Measurements from ENCODE around the gene ERICH2.
"Not testable (repeated sequence)": the region's sequence is repeated elsewhere in the genome, so short reads cannot be mapped to it uniquely, and the experiment has no call there.

Gene ERICH2, protein sequence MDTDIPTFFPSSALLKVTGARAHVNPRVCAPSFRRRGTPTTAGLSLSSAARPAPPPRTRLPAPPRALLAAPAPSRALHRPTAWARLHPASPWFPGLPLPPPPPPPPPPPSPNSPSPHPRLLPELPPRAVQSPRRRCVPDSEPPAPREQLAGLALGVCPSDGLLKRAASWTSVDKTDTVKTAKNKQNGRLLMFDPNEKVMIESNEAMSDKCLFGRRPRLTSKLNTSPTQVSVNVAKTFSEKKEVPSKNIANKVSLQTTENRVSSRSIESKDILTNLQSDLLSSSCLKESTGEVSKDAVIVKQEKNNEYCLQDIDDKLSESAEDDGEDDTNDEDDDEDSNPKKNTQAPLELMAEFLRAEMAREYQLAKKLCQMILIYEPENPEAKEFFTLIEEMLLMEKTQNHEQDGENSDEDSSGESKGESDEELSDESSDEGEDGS

DNA sequence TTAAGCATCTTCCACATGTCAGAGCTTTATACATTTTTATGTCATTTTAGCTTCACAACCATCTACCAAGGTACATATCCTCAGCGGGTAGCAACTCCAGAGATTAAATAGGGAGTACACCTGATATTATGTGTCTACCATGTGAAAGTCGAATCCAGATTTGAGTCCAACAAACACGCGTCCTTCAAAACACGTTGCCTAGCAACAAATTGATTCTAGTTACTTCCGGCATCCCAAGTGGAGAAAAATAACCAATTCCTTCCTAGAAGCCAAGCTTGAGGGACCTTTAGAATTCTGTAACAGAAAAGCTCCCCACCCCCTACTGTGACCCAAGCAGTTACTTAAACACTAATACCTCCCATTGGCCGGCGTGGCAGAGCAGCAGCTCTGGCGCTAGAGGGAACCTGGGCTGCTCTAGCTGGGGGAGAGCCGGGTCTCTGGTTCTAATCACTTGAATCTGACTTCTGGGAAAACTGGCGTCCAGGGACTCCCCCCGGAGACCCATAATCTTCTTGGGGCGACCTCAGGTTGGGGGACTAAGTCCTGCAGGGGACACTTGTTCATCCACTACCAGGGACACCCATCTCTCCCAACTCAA lies at the start of gene ERICH2:
TSS of gene ERICH2 (plus strand) at position 371 of the 598 bp plus-strand sequence. CDS start 304 bp downstream, outside the sequence.
- peak; percentile 89 for DNase-seq

DNA sequence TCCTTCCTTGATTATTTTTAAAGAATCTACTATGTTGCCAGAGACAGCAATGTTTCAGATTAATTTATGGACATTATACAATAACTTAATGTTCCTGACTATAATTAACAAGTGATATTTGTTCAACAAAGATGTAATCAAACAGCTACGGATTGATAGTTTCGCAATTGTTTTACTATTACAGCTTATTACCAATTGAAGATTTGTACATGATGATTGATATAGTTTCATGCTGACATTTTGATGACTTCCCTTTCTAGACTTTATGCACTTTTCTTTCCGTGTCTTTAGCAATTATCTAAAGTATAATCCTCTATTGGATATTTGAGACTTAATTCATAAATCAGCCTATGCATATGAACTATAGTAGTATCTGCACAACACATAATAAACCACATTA lies 48.5 kb upstream of the ERICH2 start:
- DNase-seq: no peak

DNA sequence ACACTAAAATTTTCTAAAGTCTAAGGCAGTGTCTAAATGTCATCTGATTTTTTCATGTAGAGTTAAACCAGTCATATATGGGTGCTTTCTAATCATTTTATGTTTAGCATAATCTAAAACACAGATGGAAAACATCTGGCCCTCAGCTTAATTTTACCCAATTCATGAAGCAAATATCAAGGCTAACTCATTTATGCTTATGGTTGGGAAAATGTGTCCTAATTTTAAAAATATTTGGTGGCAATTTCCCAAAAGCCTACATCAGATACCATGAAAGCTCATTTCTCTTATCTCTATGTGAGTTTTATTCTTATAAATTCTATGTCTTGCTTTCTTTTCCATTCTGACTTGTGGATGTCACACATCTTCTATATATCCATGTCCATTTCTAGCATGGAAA lies 47.9 kb upstream of the ERICH2 start:
- no peak for DNase-seq

DNA sequence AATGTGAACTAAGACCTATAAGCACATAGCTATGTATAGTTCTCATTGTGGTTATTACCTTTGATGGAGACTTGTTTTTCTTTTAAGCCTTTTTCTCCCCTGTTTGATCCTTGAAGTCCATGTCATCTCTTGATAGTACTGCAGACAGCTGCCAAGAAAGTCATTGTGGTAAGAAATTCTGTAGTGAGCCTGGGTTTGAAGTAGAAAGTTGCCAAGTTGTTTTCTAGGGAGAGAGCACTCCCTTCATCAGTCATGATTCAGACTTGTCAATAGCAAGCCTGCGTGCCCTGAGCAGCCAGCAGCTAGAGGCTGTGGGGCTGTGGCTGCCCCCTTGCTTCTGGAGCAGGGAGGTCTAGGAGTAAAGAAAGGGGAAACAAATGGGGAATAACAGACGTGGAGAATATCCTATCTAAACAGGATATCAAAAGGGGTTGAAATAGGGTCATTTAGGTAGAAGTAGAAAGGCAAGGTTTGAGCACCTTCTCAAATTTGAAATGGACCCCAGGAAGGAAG lies 46.7 kb upstream of the ERICH2 start:
- peak; percentile 60 for DNase-seq

DNA sequence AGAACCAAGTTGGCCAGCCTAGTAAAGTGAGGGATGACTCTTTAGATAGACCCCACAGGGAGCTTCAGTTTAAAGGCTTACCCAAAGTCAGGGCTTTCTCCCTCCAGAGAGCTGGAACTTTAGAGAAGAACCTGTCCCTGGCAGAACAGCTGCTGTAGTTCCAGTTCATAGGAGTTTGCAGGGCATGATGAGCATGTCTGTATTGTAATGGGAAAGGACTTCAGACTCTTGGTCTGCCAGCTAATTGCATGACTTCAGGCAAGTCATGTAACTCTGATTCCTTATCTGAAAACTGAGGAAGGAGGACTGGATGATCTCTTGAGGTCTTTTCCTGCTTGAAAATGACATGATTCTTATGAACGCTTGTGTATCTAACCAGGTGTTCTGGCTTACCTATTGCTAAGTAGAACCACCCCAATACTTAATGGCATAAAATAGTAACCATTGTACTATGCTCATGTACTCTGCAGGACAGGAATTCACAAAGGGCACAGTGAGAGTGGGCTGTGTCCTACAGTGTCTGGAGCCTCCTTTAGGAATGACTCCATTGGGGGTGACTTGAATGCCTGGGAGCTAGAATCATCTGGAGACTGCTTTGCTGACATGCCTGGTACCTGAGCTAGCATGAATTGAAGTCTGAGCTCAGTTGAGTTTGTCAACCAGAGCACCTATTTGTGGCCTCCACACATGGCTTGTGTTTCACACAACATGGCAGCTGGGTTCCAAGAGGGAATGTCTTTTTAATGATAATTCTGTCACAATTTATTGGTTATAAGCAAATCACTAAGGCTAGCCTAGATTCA lies 36.2 kb upstream of the ERICH2 start:
- peak; percentile 51 for DNase-seq

DNA sequence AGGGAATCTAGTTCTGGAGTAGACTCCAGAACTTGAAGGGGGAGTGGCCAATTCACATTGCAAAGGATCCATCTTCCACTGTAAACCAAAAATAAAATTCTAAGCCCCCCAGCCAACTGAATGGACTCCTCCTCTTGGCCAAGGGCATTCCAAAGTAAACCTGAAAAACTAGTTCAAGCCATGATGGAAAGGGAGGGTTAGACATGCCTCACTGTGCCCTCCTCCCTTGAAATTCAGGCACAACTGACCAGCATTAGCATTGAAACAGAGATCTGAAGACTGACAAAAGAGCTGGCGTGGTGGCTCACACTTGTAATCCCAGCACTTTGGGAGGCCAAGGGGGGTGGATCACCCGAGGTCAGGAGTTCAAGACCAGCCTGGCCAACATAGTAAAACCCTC lies 35.6 kb upstream of the ERICH2 start:
- peak; percentile 47 for DNase-seq

DNA sequence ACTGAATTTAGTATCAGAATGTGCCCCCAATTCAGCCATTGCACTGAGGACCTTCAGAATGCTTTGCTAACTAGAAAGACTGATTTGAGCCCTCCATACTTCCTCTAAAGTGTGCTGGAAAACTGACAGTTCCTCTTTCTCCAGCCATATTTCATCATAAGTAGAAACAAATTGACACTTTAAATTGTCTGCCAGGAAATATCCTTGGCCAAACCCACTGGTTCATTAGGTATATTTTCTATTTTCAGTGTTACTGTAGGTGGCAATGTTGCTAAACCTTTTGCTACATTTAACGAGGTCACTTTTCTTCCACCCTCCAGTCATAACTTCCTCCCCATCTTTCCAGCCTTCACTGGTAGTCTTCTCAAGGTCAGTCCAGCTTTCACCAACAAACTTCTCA lies 33.5 kb upstream of the ERICH2 start:
- DNase-seq: no peak

DNA sequence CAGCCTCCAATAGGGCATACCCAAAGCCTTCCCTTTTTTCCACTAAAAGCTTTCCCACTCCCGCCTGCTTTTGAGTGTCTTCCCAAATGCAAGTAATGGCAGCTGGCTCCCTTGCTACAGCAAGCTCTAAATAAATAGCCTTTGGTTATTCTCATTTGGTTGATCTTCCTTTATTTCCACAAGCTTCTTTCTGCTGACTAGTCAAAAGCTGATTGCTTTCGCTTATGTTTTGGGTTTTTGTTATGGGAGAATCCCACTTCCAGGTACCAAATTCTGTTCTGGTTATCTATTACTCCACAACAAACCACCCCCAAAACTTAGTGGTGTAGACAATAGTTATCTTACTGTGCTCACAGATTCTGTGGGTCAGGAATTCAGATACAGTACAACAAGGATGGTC lies 32.8 kb upstream of the ERICH2 start:
- DNase-seq: no peak

DNA sequence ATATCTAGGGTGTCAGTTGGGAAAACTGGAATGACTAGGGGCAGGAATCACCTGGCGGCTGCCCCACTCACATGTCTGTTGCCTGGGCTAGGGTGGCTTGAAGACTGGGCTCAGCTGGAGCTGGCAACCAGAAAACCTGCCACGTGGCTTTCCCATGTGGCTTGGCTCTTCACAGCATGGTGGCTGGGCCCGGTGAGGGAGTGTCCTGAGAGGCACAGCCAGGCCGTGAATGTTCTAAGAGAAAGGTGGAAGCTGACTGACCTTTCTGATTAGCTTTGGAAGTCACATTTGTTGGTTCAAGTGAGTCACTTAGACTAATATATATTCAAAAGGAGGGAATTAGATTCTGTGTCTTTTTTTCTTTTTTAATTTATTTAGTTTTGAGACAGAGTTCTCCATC lies 32.4 kb upstream of the ERICH2 start:
- DNase-seq: no peak

DNA sequence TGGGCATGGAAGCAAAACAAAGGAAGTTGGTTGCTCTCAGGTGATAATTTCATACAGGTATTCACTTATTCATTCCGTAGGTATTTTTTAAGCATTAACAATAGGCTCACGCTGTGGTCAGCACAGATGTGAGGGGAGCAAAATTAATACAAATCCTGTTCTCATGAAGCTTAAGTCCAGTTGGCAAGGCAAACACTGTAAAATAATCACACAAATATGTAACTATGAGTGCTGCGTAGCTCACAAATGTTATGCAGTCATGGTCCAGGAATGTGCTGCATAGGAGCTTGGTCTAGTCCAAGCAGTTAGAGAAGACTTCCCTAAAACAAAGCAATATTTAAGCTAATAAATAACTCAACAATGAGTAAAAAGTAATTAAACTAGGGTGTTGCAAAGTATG lies 31.1 kb upstream of the ERICH2 start:
- no peak for DNase-seq

DNA sequence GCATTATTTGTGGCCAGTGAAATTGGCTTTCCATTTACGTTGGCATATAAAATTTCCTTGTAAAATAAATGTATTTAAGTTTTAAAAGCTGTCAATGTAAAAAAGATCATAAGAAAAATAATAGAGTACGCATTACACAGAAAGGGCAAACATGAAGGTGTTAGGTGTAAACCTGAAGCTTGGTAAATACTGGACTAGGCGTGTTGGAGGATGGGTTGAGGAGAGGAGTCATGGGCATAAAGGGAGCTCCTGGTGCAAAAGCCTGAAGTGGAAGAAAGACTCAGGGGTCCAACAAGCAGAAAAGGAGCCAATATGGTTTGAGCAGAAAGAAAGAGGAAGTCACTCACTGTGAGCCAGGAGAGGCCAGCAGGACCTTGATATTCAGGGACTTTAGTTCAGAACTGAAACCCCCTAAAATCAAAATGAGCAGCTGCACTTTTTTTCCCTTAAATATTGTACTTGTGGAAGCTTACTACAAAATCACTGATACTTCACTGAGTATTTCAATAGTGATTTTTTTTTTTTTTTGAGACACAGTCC lies 30.6 kb upstream of the ERICH2 start:
- DNase-seq: no peak

DNA sequence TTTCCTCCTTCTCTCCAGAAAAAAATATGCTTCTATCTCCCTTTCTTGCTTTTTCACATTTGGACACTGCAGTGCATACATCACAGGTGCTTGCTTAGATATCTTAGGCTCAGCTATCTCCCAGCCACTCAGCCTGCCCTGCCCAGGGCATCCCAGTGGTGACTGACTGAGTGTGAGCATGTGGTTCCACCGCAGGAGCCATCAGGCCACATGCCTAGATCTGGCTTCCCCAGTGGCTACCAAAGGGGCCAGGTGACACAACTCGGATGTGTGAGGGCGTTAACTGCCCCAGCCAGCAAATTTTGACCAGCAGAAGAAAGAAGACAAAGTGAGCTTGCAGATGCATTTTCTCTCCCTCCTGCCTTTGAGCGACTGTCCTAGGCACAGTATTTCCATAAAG lies 29.5 kb upstream of the ERICH2 start:
- no peak for DNase-seq

DNA sequence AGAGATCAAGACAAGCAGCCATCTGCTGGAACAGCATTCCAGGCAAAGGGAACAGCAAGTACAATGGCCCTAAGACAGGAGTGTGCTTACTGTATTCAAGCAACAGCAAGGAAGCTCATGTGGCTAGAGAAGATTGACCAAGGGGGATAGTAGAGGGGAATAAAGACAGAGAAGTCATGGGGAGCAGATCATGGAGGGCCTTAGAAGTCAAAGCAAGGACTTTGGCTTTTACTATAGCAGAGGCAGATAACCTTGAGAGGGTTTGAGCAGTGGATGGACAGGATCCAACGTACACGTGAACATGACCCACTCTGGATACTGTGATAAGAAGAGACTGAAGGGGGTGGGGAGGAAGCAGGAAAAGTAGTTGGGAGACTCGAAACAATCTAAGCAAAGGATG lies 28.2 kb upstream of the ERICH2 start:
- DNase-seq: no peak

DNA sequence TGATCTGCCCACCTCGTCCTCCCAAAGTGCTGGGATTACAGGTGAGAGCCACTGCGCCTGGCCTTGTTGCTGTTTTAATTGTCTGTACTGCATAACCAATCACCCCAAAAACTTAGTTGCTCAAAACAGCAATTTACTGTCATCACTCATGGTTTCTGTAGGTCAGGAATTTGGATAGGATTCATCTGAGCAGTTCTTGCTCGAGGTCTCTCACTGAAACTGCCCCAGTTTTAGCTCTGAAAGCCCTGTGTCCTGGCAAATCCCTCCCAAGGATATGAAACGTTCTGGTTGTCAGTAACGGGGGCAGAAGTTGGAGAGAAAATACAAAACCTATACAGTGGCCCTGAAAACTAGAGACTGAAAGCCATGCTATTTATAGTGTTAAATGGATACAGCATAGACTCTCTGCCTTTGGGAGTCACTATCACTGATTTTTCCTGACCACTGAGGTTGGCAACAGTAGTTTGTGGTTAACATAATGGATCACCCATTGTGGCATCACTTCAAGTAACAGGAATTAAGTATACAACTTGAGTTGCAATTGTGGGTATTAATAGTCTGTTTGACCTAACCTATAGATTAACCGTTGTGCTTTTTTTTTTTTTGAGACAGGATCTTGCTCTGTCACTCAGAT lies 27.2 kb upstream of the ERICH2 start:
- no peak for DNase-seq

DNA sequence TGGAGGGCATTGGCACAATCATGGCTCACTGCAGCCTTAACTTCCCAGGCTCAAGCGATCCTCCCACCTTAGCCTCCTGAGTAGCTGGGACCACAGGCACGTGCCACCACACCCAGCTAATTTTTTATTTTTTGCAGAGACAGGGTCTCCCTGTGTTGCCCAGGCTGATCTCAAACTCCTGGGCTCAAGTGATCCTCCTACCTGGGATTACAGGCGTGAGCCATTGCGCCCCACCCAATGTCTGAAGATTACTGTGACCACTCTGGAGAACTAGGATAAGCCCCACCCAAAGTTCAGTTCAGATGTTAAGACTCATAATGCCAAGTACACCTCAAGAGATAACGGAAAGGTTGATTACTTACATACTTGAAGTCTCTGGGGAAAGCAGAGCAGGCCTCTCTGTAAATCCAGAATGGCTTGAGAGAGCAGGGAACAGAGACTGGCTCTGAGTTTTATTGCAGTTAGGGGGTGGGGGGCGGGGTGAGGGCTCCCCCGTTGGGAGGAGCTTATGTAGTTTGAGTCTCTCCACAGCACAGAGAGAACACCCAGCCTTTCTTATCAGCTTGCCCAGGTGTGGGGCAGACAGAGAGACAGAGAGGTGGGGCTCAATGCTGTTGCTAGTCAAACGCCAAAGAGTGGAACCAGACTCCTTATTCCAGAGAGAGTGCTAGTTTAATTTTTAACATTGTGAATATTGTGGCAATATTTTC lies 26.5 kb upstream of the ERICH2 start:
- no peak for DNase-seq

DNA sequence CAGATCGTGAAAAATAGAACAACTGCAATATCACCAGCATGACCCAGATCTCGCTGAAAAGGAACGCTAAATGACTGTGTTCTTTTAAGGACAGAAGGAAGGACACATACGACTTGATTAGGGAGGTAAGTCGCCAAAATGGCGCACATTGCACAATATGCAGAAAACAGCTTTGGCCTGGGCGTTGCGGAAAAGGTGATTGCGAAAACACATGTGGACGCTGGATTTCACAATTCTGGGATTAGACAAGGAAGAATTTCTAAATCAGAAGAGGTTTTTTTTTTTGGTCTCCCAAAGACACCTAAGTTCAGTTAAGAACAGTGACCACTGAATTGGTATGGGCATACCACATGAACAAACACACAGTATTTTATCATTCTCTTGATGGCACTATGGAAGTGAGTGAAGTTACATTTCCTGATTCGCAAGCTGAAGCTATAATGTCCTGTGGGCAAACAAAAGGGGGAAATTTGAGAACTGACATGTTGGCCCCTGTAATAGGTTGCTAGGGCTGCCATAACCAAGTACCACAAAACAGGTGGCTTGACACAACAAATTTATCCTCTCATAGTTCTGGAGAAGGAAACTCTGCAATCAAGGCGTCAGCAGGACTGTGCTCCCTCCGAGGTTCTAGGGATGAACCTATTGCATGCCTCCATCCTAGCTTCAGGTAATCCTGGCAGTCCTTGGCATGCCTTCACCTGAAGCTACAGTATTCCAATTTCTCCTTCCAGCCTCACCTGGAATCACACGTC lies 25.8 kb upstream of the ERICH2 start:
- DNase-seq: no peak

DNA sequence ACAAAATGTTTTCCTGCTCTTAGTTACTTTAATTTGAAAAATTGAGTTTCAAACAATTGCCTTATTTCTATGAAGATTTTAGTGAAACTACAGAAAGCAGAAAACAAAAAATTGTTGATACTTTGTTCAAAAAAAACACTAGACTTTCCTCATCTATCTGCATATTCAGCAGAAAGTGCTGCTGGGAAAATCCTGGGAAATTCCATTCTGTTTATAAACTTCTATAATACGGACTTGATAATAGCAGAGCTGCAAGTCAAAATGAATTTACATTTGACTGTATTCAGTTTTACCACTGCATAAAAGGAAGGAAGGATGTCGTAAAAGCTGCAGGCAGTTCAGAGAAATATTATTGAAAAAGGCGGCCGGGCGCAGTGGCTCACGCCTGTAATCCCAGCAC lies 24.9 kb upstream of the ERICH2 start:
- DNase-seq: no peak

DNA sequence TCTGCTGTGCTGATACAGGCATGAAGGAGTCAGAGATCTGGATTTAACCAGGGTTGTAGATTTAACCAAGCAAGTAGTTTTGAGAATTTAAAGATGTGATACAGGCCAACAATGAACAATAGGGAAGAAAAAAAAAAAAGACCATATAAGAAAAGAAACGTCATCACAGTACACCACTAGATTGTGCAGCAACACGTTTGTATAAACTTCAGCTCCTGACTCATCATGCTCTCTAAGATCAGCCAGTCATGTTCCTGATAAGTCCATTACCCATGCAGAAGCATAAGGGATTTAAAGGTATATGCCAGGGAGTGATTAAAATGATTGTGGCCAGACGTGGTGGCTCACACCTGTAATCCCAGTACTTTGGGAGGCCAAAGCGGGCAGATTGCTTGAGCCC lies 22.3 kb upstream of the ERICH2 start:
- no peak for DNase-seq

DNA sequence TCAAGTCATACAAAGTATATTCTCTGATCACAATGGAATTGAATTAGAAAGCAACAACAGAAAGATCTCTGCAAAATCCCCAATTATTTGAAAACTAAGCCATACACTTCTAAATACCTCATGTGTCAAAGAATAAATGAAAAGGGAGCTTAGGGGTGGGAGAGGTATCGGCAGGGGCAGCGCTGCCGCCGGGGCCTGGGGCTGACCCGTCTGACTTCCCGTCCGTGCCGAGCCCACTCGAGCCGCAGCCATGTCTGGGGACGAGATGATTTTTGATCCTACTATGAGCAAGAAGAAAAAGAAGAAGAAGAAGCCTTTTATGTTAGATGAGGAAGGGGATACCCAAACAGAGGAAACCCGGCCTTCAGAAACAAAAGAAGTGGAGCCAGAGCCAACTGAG lies 18.6 kb upstream of the ERICH2 start:
- not testable (repeated sequence) for DNase-seq

DNA sequence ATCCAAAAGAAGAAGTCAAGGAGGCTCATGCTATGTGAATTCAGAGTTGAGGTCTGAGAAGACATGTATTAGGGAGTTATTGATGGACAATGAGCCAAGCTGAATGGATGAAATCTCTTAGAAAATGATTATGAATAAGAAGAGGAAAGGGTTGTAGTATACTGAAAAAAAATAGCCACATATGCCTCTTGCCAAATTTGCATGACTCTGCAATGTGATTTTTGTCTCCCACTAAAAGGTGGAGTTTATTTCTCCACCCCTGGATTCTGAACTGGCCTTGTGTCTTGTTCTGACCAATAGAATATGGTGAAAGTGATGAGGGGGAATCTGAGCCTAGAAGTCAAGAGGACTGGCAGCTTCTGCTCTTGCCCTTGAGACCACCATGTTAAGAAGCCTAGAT lies 8.6 kb upstream of the ERICH2 start:
- DNase-seq: no peak

DNA sequence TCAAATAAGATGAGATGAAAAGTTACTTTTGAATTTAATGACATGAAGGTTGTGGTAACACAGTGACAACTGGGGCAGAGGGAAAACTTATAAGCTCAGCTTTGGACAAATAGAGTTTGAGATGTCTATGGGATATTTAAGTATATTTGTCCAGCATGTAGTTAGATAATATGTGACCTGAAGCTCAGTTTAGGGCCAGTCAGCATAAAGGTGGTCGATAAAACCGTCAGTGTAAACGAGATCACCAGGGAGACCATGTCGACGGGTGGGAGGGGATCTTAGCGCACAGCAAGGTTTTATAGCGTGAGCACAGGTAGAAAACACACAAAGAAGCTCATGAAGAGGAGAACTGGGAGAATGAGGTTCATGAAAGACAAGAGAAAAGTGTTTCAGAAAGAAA lies 7.4 kb upstream of the ERICH2 start:
- DNase-seq: no peak

Measured in islet precursor cell (in vitro differentiated cells).